ENCODE results near the gene REV3L.

GRCh38 chr6:111477481-111477938 lies 5.5 kb downstream of the REV3L start:
- TF ChIP-seq CTCF (IDR thresholded peaks at IDR 0.05; ENCODE audit: insufficient read depth, low read depth, low read length) (no peak), EZH2 (IDR thresholded peaks at IDR 0.05; ENCODE audit: insufficient read depth, low read length) (no peak)
